Esophagus muscularis mucosa (tissue), 4 donors: ENCODE data around the gene NPAS3. TPM values are rescaled to one million over a fixed set of nuclear protein-coding genes. Genes with fewer than 3 reads are reported as not detected.

Source experiments
- DNase-seq: peaks from one replicate; pipeline ENCODE4 v3.0.0-alpha.2; 2017; ENCODE audit errors: extremely low spot score
- H3K27ac ChIP-seq, 4 donors: fragments of 200-600 bp; sonication (generic); replicated peaks in 1 of 4; 1 replicate in 3 of 4; 2 replicates in 1 of 4; pipeline ENCODE4 v1.5.1; 2016 to 2019; ENCODE audit warnings: mild to moderate bottlenecking in 1 of 4
- H3K27me3 ChIP-seq, 4 donors: fragments of 200-600 bp; sonication (generic); one replicate each; pipeline versions ENCODE4 v1.5.1 to v1.6.0; 2016 to 2019
- H3K36me3 ChIP-seq, 4 donors: fragments of 200-600 bp; sonication (generic); one replicate each; pipeline ENCODE4 v1.5.1; 2016 to 2019
- H3K4me1 ChIP-seq, 4 donors: fragments of 200-600 bp; sonication (generic); one replicate each; pipeline ENCODE4 v1.5.1; 2016 to 2019
- H3K4me3 ChIP-seq, 4 donors: fragments of 200-600 bp; sonication (generic); 1 replicate in 2 of 4; 2 replicates in 2 of 4; pipeline ENCODE4 v1.5.1; 2016 to 2019; ENCODE audit warnings: mild to moderate bottlenecking in 4 of 4, moderate library complexity in 1 of 4
- H3K9me3 ChIP-seq, 4 donors: fragments of 200-600 bp; sonication (generic); 1 replicate in 3 of 4; 2 replicates in 1 of 4; pipeline ENCODE4 v1.5.1; 2016 to 2019
- CTCF ChIP-seq, 3 experiments: fragments of 200-600 bp in 2 of 3; fragments of 450-650 bp in 1 of 3; sonication (generic) in 2 of 3; IDR thresholded peaks; one replicate each; pipeline ENCODE4 v1.5.1; 2017 to 2019; ENCODE audit warnings: antibody characterized with exemption in 3 of 3, mild to moderate bottlenecking in 2 of 3, moderate library complexity in 1 of 3
- EP300 ChIP-seq: sonication (generic); formaldehyde crosslinking; IDR thresholded peaks from one replicate; pipeline ENCODE4 v1.6.1; 2017; ENCODE audit warnings: antibody characterized with exemption
- POLR2A ChIP-seq: fragments of 450-650 bp; IDR thresholded peaks from one replicate; pipeline ENCODE4 v1.6.1; 2017; ENCODE audit warnings: antibody characterized with exemption, moderate library complexity, mild to moderate bottlenecking, low read depth
- POLR2AphosphoS5 ChIP-seq, 2 donors: sonication (generic); formaldehyde crosslinking; IDR thresholded peaks; one replicate each; pipeline ENCODE4 v1.6.1; 2017; ENCODE audit warnings: antibody characterized with exemption in 2 of 2
- WGBS: methylation state at CpG from one replicate; pipeline ENCODE4 v1.1.5; 2018; 5-methylcytosine and 5-hydroxymethylcytosine counted together
- intact Hi-C: fragments of 100-400 bp; cut with DNase I; formaldehyde crosslinking; loops from one replicate; pipeline ENCODE4 v1.15.1; 2023
- total RNA-seq, 4 donors: library from RNA; depleted of rRNA; stranded (reverse); fragments of >200 nt; gene quantifications; one replicate each; pipeline versions ENCODE4 v1.1.0 to v1.2.1, GENCODE V29; 2016

NPAS3 gene
- total RNA-seq, 4 donors from 2014 or later: 3.3 to 7.3 (median 5.8) TPM

GRCh38 chr14:33773205-33774030 is 834.7 kb downstream of the NPAS3 start:
- Histone ChIP-seq H3K27me3 (no peaks in the 10 kb centered on the region), H3K9me3 (no peaks in the 10 kb centered on the region), H3K36me3 (no peaks in the 10 kb centered on the region), H3K27ac (no peak overlapping the region), H3K4me1 (peaks cover 0 to 8% (median 2%) of the 10 kb centered on the region in 4 donors), H3K4me3 (no peak overlapping the region)
- DNase-seq: no peak
- WGBS: 88% methylated on average over 8 of the region's 8 CpGs
- TF ChIP-seq POLR2AphosphoS5 (IDR thresholded peaks at IDR 0.05): no peak
- no peak for TF ChIP-seq POLR2A
- TF ChIP-seq EP300: no peak
- no peak for TF ChIP-seq CTCF (IDR thresholded peaks at IDR 0.05)
- intact Hi-C loops: no loop called here

GRCh38 chr14:33774161-33774560 is 835.5 kb downstream of the NPAS3 start:
- no peaks in the 10 kb centered on the region for H3K9me3 ChIP-seq
- H3K27me3 ChIP-seq: no peaks in the 10 kb centered on the region
- no peak for TF ChIP-seq EP300
- TF ChIP-seq POLR2AphosphoS5 (IDR thresholded peaks at IDR 0.05): no peak
- no peak for TF ChIP-seq POLR2A
- TF ChIP-seq CTCF (IDR thresholded peaks at IDR 0.05): no peak
- DNase-seq: no peak
- H3K4me3 ChIP-seq: no peak overlapping the region
- intact Hi-C loops: no loop called here
- H3K4me1 ChIP-seq: peaks cover 0 to 8% (median 2%) of the 10 kb centered on the region in 4 donors
- WGBS: 96% methylated on average over 9 of the region's 11 CpGs
- H3K27ac ChIP-seq: no peak overlapping the region
- H3K36me3 ChIP-seq: no peaks in the 10 kb centered on the region

- H3K27me3 ChIP-seq: no peaks in the 10 kb centered on the region
- no peak for DNase-seq
- no peak overlapping the region for H3K27ac ChIP-seq
- peaks cover 0 to 8% (median 2%) of the 10 kb centered on the region in 4 donors for H3K4me1 ChIP-seq
- H3K36me3 ChIP-seq: no peaks in the 10 kb centered on the region
- no peak overlapping the region for H3K4me3 ChIP-seq
- TF ChIP-seq POLR2A (no peak), POLR2AphosphoS5 (IDR thresholded peaks at IDR 0.05) (no peak), EP300 (no peak), CTCF (IDR thresholded peaks at IDR 0.05) (no peak)
- H3K9me3 ChIP-seq: no peaks in the 10 kb centered on the region
- intact Hi-C loops: no loop called here
- 77% methylated on average over 11 of the region's 11 CpGs for WGBS
Measured at GRCh38 chr14:33774723-33775470, 836.2 kb downstream of the NPAS3 start.

GRCh38 chr14:33776871-33777270 is 838.2 kb downstream of the NPAS3 start:
- H3K27me3 ChIP-seq: no peaks in the 10 kb centered on the region
- DNase-seq: no peak
- no peaks in the 10 kb centered on the region for H3K36me3 ChIP-seq
- TF ChIP-seq EP300 (no peak), POLR2AphosphoS5 (IDR thresholded peaks at IDR 0.05) (no peak), POLR2A (no peak), CTCF (IDR thresholded peaks at IDR 0.05) (no peak)
- H3K9me3 ChIP-seq: no peaks in the 10 kb centered on the region
- H3K4me3 ChIP-seq: no peak overlapping the region
- 95% methylated on average over 6 of the region's 6 CpGs for WGBS
- peaks cover 0 to 17% (median 4%) of the 10 kb centered on the region in 4 donors for H3K4me1 ChIP-seq
- intact Hi-C loops: no loop called here
- H3K27ac ChIP-seq: no peak overlapping the region
